Gastroesophageal sphincter (tissue), 4 donors: ENCODE measurements around the gene FNDC3A. TPM values are rescaled to one million over a fixed set of nuclear protein-coding genes. Genes with fewer than 3 reads are reported as not detected.

Experiments used
- ATAC-seq: fragments of 150-250 bp; one replicate; pipeline ENCODE4 v1.9.1; 2016; ENCODE audit warnings: mild to moderate bottlenecking, moderate library complexity
- H3K27ac ChIP-seq, 4 donors: fragments of 200-600 bp; sonication (generic) in 3 of 4; 1 replicate in 3 of 4; 2 replicates in 1 of 4; pipeline ENCODE4 v1.5.1; 2016 to 2019
- H3K27me3 ChIP-seq: fragments of 200-600 bp; sonication (generic); one replicate; pipeline ENCODE4 v1.5.1; 2019
- H3K36me3 ChIP-seq, 2 donors: fragments of 200-600 bp; sonication (generic); one replicate each; pipeline ENCODE4 v1.5.1; 2019; ENCODE audit warnings: control low read depth in 1 of 2
- H3K4me1 ChIP-seq, 3 donors: fragments of 200-600 bp; sonication (generic); 1 replicate in 2 of 3; 2 replicates in 1 of 3; pipeline ENCODE4 v1.5.1; 2016 to 2019; ENCODE audit warnings: control low read depth in 2 of 3
- H3K4me3 ChIP-seq, 2 donors: fragments of 200-600 bp; sonication (generic); one replicate each; pipeline ENCODE4 v1.5.1; 2019; ENCODE audit warnings: mild to moderate bottlenecking in 1 of 2, moderate library complexity in 1 of 2
- H3K9me3 ChIP-seq, 3 donors: fragments of 200-600 bp; sonication (generic); one replicate each; pipeline ENCODE4 v1.5.1; 2017 to 2019; ENCODE audit warnings: control low read depth in 2 of 3
- CTCF ChIP-seq, 4 experiments: fragments of 200-600 bp in 2 of 4; fragments of 450-650 bp in 2 of 4; sonication (generic) in 1 of 4; IDR thresholded peaks; one replicate each; pipeline ENCODE4 v1.5.1; 2017 to 2019; ENCODE audit warnings: antibody characterized with exemption in 4 of 4, mild to moderate bottlenecking in 2 of 4, moderate library complexity in 2 of 4
- EP300 ChIP-seq: sonication (generic); formaldehyde crosslinking; IDR thresholded peaks from one replicate; pipeline ENCODE4 v1.6.1; 2017; ENCODE audit warnings: antibody characterized with exemption, mild to moderate bottlenecking
- POLR2A ChIP-seq, 2 donors: fragments of 450-650 bp; IDR thresholded peaks; one replicate each; pipeline ENCODE4 v1.6.1; 2017; ENCODE audit warnings: antibody characterized with exemption in 2 of 2, mild to moderate bottlenecking in 2 of 2, moderate library complexity in 1 of 2
- POLR2AphosphoS5 ChIP-seq: sonication (generic); formaldehyde crosslinking; IDR thresholded peaks from one replicate; pipeline ENCODE4 v1.6.1; 2017; ENCODE audit warnings: antibody characterized with exemption
- WGBS, 2 donors: methylation state at CpG; one replicate each; pipeline ENCODE4 v1.1.5; 2018; ENCODE audit warnings: low coverage in 1 of 2; 5-methylcytosine and 5-hydroxymethylcytosine counted together
- total RNA-seq, 4 donors: library from RNA; depleted of rRNA; stranded (reverse); fragments of >200 nt; gene quantifications; one replicate each; pipeline ENCODE4 v1.1.0, GENCODE V29; 2016

Gene FNDC3A
- total RNA-seq, 4 donors from 2014 or later, result 36.4 to 55.9 (median 47.8) TPM

GRCh38 chr13:49093376-49093775, 117.7 kb downstream of the FNDC3A start:
- no peak for ATAC-seq
- Histone ChIP-seq H3K4me3 (no peak overlapping the region), H3K27ac (no peak overlapping the region), H3K36me3 (no peaks in the 10 kb centered on the region), H3K4me1 (peaks cover 4 to 22% (median 7%) of the 10 kb centered on the region in 3 donors), H3K27me3 (no peaks in the 10 kb centered on the region), H3K9me3 (no peaks in the 10 kb centered on the region)
- WGBS, 2 donors, result 91 to 98% methylated on average over 5 of the region's 5 CpGs
- TF ChIP-seq EP300 (no peak), POLR2A (IDR thresholded peaks at IDR 0.05) (no peak), CTCF (IDR thresholded peaks at IDR 0.05) (no peak), POLR2AphosphoS5 (no peak)

- H3K27me3 ChIP-seq, result no peaks in the 10 kb centered on the region
- 50 to 70% methylated on average over 2 of the region's 2 CpGs for WGBS, 2 donors
- TF ChIP-seq EP300, result no peak
- TF ChIP-seq POLR2A (IDR thresholded peaks at IDR 0.05), result no peak
- TF ChIP-seq POLR2AphosphoS5, result peak; percentile 5
- TF ChIP-seq CTCF (IDR thresholded peaks at IDR 0.05), result no peak
- H3K9me3 ChIP-seq, result no peaks in the 10 kb centered on the region
- no peak for ATAC-seq
- peaks cover 8 to 32% (median 11%) of the 10 kb centered on the region in 3 donors for H3K4me1 ChIP-seq
- no peak overlapping the region for H3K4me3 ChIP-seq
- peak overlapping the region; percentile 65 to 80 (median 73) for H3K27ac ChIP-seq
- H3K36me3 ChIP-seq, result no peaks in the 10 kb centered on the region
These were observed 121.7 kb downstream of the FNDC3A start for GRCh38 chr13:49097374-49097773.

- 8 to 25% methylated on average over 2 of the region's 2 CpGs for WGBS, 2 donors
- peak; percentile 86 for ATAC-seq
- no peaks in the 10 kb centered on the region for H3K9me3 ChIP-seq
- H3K36me3 ChIP-seq, result no peaks in the 10 kb centered on the region
- no peaks in the 10 kb centered on the region for H3K27me3 ChIP-seq
- no peak for TF ChIP-seq POLR2A (IDR thresholded peaks at IDR 0.05)
- TF ChIP-seq EP300, result peak; percentile 77
- TF ChIP-seq CTCF (IDR thresholded peaks at IDR 0.05), result no peak
- TF ChIP-seq POLR2AphosphoS5, result peak; percentile 85
- peaks cover 8 to 32% (median 11%) of the 10 kb centered on the region in 3 donors for H3K4me1 ChIP-seq
- no peak overlapping the region for H3K4me3 ChIP-seq
- peak overlapping the region; percentile 65 to 80 (median 73) for H3K27ac ChIP-seq
These were observed 122.5 kb downstream of the FNDC3A start for GRCh38 chr13:49098198-49098597.

GRCh38 chr13:49098771-49099512, 123.2 kb downstream of the FNDC3A start:
- Histone ChIP-seq H3K4me1 (peaks cover 8 to 32% (median 11%) of the 10 kb centered on the region in 3 donors), H3K4me3 (no peak overlapping the region), H3K36me3 (no peaks in the 10 kb centered on the region), H3K27me3 (no peaks in the 10 kb centered on the region), H3K27ac (peak overlapping the region; percentile 59 to 76 (median 68)), H3K9me3 (no peaks in the 10 kb centered on the region)
- ATAC-seq, result no peak
- no peak for TF ChIP-seq EP300
- TF ChIP-seq CTCF (IDR thresholded peaks at IDR 0.05), result peak in 1 of 4 experiments; percentile 38
- no peak for TF ChIP-seq POLR2A (IDR thresholded peaks at IDR 0.05)
- TF ChIP-seq POLR2AphosphoS5, result no peak

GRCh38 chr13:49099513-49099877, 123.8 kb downstream of the FNDC3A start:
- no peaks in the 10 kb centered on the region for H3K36me3 ChIP-seq
- no peak overlapping the region for H3K4me3 ChIP-seq
- peak overlapping the region; percentile 59 to 76 (median 68) for H3K27ac ChIP-seq
- WGBS, 2 donors, result 42 to 77% methylated on average over 2 of the region's 2 CpGs
- H3K27me3 ChIP-seq, result no peaks in the 10 kb centered on the region
- ATAC-seq, result no peak
- H3K9me3 ChIP-seq, result no peaks in the 10 kb centered on the region
- H3K4me1 ChIP-seq, result peaks cover 8 to 32% (median 11%) of the 10 kb centered on the region in 3 donors
- no peak for TF ChIP-seq POLR2A (IDR thresholded peaks at IDR 0.05)
- no peak for TF ChIP-seq POLR2AphosphoS5
- TF ChIP-seq EP300, result no peak
- TF ChIP-seq CTCF (IDR thresholded peaks at IDR 0.05), result no peak
